SK-N-DZ (cell line): Measurements from ENCODE around the gene MOB3A.

Experiments
- DNase-seq: peaks from one replicate; pipeline ENCODE4 v3.0.0-alpha.2; 2015; ENCODE audit warnings: low spot score

Gene MOB3A

GRCh38 chr19:2123682-2124387 lies 27.7 kb upstream of the MOB3A start:
- no peak for DNase-seq

DNA sequence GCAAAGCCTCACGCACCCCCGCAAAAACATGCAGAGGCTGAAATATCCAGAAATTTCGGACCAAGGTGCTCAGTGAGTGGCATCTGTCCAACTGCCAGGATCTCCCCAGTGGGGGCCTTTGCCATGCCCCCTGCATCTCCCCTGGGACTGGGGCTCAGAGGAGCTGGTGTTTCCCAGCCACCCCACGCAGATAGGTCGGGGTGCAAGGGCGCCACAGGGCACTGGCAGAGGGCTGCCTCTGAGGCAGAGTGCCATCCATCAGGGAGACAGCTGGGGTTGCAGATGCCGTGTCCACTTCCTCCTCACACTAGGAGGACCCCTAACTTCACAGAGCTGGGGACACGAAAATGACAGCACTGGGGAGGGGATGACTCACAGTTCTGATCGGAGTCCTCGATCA lies 26.9 kb upstream of the MOB3A start:
- no peak for DNase-seq

- DNase-seq = no peak
Measured at GRCh38 chr19:2122251-2122650, 26.1 kb upstream of the MOB3A start.

DNA sequence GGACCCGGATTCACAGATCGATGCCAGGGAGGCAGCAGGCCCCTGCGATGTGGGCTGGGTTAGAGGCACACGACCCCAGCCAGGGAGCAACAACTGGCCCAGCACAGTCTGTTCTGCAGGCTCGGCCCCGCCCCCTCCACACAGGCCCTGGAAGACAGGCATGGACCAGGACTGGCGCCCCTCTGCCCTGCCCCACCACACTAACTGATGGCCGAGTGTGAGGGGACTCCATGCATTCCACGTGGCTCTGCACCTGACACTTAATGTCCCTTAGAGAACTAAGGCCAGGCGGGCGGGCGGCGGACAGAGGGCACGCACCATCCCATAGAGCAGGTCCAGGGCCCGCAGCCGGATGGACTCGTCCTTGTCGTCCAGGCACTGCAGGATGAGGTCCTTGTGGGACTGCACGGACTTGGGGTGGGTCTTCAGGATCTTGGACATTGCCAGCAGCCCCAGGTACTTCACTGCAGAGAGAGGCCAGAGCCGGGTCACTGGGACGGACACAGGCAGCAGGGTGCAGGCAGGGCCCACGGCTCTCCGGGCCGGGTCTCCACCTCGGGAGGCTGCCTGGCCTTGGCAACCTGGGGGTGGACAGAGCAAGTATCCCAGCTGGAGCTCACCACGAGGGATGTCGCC lies 25.4 kb upstream of the MOB3A start:
- DNase-seq = no peak

- no peak for DNase-seq
Measured at GRCh38 chr19:2120821-2121220, 24.7 kb upstream of the MOB3A start.

GRCh38 chr19:2119921-2120785 lies 24.0 kb upstream of the MOB3A start:
- DNase-seq = no peak

DNA sequence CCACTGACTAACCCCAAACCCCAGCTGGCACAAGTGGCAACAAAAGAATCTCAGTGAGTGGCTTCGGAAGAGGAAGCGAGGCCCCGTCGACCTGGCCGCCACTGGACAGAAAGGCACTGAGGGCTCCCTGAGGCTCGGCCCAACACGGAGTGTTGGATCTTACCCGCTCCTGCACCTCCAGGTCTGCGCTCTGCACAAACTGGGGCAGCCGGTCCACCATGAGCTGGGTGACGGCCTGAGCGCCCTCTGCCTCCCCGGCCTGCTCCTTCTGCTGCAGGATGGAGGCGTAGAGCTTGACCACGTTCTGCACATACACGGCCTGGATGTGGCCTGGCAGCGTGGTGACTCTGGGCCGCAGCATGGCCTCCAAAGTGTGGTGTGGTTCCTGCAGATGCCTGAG lies 22.3 kb upstream of the MOB3A start:
- no peak for DNase-seq

DNA sequence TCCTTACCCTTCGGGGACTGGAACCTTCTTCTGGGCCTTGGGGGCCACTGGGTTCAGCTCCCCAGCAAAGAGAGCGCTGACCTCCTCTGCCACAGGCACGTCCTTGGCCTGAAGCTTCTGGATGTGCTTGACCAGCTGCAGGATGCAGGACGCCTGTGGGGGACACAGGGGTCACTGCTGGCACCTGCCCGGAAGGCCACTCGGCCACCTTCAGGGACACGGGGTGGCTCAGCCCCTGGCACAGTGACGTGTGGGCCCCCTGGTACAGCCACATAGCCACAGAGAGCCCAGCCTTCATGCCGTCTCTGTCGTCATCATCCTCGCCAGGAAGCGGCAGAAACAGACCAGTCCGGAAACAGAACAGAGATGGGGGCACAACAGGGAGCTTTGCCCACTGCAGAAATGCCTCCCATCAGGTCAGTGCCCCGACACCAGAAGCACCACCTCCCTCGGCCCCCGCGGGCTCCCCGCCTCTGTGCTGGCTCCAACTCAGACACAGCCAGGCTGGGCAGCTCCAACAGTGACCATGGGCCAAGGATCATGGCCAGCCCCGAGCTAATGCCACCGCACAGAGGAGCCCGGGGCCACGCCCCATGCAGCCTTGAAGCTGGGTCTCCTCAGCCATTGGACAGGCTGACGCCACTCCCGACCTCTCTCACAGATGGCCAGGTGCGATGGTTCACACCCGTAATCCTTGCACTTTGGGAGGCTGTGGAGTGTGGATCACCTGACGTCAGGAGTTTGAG lies 21.3 kb upstream of the MOB3A start:
- DNase-seq = no peak

- DNase-seq = no peak
Measured at GRCh38 chr19:2116507-2116906, 20.4 kb upstream of the MOB3A start.

DNA sequence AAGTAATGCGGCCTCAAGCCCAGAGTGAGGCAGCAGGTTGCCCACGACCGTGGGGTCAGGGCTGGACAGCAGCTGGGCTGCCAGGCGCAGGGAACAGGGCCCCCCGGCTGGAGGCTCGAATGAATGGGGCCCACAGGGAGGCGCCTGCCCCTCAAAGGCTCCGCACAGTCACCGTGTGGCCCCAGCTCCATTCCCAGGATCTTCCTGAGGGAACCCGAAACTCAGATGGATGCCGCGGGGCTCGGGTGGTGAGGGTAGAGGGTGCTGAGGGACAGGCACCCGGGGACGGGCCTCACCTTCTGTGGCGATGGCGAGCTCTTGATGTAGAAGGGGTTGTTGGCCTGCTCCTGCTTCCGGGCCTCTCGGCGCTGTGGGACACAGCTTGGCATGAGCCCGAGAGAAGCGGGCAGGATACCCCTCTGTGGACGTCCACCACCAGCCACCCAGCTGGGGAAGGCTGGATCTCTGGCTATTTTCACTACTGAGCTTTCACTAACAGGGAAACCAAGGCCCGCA lies 19.8 kb upstream of the MOB3A start:
- no peak for DNase-seq

DNA sequence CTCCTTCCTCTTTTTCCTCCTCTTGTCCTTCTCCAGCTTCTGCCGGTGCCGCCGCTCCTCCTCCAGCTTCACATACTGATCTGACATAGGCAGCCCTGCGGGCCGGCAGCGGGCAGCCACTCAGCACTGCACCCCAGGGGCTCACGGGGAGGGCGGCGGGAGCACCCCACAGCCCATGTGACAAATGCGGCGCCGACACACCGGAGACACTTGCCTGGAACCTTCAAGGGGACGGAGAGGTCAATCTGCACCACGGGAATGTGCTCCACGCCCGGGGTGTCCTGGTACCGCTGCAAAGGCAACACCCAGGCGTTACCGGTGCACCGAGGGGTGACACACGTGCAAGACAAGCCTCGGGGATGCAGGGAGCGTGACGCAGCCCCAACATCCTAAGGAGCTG lies 19.2 kb upstream of the MOB3A start:
- no peak for DNase-seq

DNA sequence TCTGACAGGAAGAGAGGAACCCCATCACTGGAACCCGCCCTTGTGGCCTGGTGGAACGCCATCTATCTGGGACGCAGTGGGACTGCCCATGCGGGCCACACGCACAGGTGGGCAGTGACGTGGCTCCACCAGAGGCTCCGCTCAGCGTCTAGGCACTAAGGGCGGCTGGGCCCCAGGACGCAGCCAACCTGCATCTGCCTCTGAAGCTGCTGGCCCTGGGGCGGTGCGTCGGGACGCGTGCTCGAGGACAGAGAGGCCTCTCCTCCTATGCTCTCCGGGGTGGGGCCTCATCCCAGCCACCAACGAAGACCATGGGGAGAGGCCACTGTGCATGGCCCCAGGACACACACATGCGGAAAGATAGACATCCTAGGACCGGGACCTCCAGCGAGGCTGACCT lies 18.7 kb upstream of the MOB3A start:
- no peak for DNase-seq

- DNase-seq = no peak
Measured at GRCh38 chr19:2114218-2114617, 18.1 kb upstream of the MOB3A start.

DNA sequence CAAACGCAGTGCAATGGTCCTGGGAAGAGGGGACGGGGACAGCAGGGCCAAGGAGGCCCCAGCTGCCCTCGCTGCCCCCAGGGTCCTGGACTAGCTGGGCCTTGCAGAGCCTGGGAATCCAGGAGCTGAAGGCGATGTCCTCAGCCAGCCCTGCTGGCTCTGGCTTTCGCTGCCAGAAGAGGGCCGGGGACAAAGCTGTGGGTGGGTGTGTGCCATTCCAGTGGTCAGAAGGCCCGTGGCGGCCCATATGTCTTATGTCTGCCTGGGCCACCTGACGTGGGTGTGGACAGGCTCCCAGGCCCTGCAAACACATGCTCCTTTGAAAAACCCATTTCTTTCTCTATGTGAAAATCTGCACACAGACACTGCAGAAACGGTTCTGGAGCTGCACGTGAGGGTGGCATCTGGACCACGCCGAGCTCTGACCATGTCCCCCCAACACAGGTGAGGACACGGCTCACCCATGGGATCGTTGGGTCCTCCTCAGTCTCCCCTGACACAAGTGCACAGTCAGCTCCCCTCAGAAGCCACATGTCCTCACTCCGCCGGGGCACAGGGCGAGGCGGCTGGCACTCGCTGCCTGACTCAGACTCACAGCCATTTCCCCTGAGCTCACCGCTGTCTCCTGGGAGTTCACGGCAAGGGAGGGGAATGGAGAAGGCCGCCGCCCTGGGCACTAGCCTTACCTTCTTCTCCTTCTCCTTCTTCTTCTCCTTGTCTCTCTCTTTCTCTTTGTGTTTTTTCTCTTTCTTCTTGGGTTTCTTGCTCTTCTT lies 17.5 kb upstream of the MOB3A start:
- no peak for DNase-seq

- no peak for DNase-seq
Measured at GRCh38 chr19:2112516-2113320, 16.6 kb upstream of the MOB3A start.

DNA sequence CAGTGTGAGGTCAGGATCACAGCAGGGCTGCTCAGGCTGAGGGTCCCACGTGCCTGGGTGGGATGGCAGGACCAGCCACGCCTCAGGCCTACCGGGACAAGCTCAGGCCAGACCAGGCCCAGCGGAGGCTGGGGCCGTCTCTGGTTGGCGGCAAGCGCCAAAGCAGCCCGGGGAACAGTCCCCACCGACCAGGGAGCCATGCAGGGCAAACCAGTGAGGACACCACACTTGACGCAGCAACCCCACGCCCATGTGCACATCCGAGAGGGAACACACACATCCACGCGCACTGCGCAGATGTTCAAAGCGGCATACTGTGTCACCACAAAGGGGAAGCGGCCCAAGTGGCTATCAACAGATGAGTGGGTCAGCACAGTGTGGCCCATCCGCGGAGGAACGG lies 15.8 kb upstream of the MOB3A start:
- no peak for DNase-seq

DNA sequence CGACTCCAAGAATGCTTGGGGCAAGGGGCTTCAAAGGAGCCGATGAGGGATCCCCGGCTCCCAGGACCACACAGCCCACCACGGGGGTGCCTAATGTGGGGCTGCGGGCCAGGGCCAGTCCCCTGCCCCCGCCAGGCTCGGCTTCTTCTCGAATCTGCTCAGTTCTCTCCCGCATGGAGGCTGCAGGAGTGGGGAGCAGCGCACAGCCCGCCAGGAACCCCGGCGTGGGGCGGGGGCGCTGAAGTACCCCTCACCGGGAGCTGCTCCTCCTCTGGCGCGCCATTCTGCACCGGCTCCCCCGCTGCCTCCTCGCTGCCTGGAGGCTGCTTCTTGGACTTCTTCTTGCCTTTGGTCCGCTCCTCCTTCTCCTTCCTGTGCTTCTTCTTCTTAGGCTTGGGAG lies 15.3 kb upstream of the MOB3A start:
- no peak for DNase-seq

- DNase-seq = no peak
Measured at GRCh38 chr19:2110822-2111221, 14.7 kb upstream of the MOB3A start.

GRCh38 chr19:2109046-2109864 lies 13.1 kb upstream of the MOB3A start:
- DNase-seq = no peak
